SH-SY5Y (cell line): ENCODE data around the gene MRPL34.

Source experiments
- GATA2 ChIP-seq: IDR thresholded peaks from 2 replicates; pipeline ENCODE4 v1.6.1; 2011; ENCODE audit warnings: mild to moderate bottlenecking, low read depth, low read length
- GATA3 ChIP-seq: IDR thresholded peaks from 2 replicates; pipeline ENCODE4 v1.6.1; 2011; ENCODE audit warnings: low read depth, mild to moderate bottlenecking, low read length, moderate library complexity

DNA sequence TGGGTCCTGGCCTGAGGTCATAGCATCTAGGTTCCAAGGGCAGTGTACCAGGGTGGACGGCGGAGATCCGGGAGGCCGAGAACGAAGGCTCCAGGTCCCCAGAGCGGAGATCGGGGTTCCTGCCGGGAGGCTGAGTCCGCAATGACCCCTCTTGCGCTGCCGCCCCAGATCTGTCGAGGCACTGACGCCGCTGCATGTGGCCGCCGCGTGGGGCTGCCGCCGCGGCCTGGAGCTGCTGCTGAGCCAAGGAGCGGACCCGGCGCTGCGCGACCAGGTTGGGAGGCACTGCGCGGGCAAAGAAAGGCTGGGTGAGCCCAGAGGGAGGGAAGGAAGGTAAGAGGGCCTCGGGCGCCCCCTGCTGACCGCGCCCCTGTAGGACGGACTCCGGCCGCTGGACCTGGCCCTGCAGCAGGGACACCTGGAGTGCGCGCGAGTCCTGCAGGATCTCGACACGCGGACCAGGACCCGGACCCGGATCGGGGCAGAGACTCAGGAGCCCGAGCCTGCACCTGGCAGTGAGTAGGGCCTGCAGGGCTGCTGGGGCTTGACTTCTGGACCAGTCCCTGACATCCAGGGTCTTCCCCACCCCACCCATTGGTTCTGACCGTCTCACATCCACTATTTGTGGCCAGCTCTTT is 23.1 kb upstream of the MRPL34 start:
- no peak for TF ChIP-seq GATA3
- TF ChIP-seq GATA2: no peak
